SIG-M5 (cell line): ENCODE results near the gene IPO13.
A peak's percentile ranks its signal among the peaks of the same experiment; 100 is the strongest.

Experiments
- DNase-seq: peaks from one replicate; lab custom pipeline; 2025; lab: John Stamatoyannopoulos, UW

Gene IPO13, protein sequence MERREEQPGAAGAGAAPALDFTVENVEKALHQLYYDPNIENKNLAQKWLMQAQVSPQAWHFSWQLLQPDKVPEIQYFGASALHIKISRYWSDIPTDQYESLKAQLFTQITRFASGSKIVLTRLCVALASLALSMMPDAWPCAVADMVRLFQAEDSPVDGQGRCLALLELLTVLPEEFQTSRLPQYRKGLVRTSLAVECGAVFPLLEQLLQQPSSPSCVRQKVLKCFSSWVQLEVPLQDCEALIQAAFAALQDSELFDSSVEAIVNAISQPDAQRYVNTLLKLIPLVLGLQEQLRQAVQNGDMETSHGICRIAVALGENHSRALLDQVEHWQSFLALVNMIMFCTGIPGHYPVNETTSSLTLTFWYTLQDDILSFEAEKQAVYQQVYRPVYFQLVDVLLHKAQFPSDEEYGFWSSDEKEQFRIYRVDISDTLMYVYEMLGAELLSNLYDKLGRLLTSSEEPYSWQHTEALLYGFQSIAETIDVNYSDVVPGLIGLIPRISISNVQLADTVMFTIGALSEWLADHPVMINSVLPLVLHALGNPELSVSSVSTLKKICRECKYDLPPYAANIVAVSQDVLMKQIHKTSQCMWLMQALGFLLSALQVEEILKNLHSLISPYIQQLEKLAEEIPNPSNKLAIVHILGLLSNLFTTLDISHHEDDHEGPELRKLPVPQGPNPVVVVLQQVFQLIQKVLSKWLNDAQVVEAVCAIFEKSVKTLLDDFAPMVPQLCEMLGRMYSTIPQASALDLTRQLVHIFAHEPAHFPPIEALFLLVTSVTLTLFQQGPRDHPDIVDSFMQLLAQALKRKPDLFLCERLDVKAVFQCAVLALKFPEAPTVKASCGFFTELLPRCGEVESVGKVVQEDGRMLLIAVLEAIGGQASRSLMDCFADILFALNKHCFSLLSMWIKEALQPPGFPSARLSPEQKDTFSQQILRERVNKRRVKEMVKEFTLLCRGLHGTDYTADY

DNA sequence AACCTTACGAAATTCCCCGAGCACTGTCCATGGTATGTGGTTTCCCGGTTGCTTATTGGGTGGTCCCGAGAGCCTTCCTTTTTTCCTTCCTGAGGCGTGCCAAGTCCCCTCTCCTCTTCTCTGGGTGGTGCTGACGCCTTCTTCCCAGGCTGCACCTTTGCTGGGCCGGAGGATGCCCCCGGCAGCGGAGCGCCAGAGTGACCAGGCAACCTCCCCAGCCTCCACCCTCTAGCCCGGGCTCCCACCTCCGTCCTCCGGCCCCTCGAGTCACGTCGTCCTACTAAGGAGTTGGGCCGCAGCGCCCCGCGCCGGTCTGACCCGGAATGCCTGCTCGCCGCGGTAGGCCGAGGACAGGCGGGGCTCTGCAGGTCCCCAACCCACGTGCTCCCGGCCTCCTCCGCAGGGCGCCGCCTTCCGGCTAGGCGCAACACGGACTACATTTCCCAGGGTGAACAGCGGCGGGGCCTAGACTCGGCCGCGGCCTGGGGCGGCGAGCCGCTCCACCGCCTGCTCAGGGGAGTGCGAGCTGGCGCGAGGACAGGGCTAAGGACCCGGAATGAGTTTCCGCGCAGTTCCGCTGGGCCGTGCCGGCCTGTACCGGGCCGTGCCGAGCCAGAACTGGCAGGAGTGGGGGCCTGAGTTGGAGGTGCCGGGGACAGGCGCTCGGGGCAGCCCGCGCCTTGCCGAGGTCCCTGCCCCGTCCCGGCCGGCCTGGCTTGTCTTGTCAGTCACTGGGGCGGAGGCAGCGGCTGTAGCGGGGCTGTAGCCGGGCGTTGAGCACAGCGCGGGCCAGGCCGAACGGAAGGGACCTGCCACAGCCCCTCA lies at the start of gene IPO13:
IPO13 (plus strand) TSS at position 715 of the 825 bp plus-strand sequence. CDS start 651 bp downstream, outside the sequence.
- peak; percentile 79 for DNase-seq

DNA sequence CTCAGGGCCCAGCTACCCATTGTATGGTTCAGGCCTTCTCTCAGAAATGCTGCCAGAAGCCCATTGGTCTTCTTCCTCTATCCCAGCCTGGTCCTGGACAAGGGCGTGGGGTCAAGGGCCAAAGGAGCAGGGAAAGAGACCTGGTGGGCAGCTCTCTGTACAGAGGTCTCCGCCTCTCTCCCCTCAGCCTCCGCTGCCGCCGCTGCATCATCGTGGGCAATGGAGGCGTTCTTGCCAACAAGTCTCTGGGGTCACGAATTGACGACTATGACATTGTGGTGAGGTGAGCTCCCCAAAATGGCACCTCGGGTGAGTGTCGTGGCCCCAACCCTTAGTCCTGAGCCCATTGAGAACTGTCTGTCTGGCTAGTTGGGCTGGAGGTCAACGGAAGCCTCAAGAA lies 47.8 kb upstream of the IPO13 start:
- DNase-seq, result no peak

DNA sequence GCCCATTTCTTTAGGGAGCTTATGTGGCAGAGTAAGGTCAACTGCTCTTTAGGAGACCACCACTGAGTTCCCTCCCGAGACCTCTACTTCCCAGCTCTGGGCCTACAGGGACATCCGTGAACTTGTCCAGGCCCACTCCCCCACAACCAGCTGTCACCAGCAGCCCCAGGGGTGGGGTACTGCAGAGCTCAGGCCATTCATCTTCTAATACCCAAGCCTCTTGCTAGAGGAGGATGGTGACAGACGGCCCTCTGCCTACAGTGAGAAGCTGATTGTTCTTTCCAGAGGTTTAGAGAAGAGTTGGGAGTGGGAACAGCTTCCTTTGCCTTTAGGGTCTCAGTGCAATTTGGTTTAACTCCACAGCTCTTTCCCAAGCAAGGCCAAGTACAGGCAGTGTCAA lies 46.4 kb upstream of the IPO13 start:
- no peak for DNase-seq

DNA sequence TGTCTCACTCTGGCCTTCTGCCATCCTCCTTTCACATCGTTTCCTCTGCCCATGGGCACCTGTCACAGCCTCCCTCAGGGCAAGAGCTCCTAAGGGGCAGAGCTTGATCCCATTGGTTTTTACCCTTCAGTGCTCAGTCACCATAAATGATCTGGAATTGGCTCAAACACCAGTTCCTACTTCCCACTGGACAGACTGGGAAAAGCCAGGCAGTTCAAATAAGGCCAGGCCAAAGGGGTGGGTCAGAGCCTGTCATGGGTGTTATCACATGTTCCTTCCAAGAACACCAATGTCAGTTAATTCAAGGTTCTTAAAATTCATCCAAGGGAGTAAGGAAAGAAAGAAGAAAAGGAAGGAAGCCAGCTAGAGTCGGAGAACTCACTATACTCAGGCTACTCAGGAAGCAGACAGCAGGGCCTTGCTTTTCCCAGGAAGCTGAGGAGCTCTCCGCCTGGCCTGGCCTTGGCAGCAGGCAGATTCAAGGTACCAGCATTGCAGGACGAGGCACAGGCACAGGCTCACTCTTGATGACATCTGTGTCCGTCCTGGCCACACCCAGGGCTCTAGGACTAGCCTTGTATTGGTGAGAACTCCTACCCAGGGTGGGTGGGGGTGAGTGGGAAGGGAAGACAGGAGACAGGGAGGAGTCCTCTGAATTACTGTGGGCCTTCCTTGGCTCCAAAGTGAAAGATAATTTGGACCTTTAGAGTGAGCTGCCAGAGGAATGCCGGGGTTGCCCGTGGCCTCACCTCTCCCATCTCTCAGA lies 45.4 kb upstream of the IPO13 start:
- DNase-seq, result no peak

DNA sequence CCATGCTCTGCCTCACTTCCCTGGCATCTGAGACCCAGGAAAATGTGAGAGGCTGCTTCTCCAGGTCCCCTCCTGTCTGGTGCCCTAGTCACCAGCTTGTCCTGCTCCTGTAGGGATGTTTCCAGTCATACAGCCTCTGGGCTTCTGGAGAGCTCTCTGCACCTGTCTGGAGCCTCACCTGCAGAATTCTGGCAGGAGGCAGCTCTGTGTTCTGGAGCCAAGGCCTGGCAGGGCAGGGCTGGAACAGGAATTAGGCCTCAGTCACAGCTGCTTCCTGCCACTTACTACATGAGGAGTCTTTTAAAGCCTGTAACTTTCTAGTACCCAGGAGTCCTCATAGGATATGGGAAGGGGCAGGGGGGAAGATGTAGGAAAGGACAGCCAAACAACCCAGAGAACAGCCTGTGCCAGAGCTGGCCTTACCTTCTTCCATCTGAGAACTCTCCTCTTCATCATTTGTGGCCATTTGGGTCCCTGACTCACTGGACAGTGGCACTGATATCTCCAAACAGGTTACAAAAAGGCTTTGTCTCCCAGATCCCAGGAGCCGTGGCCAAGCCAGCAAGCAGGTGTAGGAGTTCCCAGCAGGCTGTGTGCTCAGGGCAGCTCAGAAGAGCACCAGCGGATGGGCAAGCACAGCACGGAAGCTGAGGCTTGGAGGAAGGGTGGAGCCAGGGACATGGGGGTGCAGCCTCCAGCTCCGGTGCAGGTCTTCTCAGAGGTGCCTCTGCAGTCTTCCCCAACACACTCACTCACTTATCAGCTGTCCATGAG lies 44.5 kb upstream of the IPO13 start:
- DNase-seq, result no peak

DNA sequence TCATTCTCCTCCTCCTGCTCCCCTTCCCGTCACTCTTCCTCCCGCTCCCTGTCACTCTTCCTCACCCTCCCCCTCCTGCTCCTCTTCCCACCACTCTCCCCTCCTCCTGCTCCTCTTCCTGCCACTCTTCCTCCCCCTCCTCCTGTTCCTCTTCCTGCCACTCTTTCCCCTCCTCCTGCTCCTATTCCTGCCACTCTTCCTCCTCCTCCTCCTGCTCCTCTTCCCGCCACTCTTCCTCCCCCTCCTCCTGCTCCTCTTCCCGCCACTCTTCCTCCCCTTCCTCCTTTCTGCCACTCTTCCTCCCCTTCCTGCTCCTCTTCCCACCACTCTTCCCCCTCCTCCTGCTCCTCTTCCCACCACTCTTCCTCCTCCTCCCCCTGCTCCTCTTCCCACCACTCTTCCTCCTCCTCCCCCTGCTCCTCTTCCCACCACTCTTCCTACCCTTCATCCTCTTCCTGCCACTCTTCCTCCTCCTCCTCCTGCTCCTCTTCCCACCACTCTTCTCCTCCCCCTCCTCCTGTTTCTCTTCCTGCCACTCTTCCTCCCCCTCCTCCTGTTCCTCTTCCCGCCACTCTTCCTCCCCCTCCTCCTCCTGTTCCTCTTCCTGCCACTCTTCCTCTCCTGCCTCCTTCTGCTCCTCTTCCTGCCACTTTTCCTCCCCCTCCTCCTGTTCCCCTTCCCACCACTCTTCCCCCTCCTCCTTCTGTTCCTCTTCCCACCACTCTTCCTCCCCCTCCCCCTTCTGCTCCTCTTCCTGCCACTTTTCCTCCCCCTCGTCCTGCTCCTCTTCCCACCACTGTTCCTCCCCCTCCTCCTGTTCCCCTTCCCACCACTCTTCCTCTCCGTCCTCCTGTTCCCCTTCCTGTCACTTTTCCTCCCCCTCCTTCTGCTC lies 41.8 kb upstream of the IPO13 start:
- DNase-seq, result no peak

DNA sequence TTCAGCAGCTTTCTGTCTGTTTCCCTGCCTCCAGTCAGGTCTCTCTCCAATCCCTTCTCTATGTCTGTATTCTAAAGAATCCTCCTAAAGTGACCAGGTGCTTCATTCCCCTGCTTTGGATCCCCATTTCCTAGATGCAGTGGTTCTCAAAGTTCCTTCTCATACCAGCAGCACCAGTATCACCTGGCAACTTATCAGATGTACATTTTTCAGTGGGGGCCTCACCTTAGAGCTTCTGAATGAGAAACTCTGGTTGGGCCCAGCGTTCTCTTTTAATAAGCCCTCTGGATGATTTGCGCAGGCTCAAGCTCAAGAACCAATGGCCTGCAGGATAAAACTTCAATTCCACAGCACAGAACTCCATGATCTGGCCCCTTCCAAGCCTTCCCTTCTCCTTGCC lies 38.5 kb upstream of the IPO13 start:
- no peak for DNase-seq

DNA sequence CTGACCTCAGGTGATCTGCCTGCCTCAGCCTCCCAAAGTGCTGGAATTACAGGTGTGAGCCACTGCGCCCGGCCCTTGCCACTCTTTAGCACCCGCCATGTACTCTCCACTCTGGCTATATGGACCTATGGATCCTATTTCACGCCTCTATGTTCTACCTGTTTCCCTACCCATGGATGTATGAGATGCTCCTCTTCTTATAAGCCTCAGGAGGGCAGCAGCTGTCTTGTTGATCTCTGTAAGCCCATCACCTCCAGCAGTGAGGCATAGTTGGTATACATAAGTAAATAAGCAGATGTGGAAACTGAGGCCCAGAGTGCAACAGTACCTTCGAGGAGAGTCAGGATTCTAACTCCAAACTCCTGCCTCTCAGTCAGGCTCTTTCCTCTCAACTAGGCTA lies 37.9 kb upstream of the IPO13 start:
- no peak for DNase-seq

DNA sequence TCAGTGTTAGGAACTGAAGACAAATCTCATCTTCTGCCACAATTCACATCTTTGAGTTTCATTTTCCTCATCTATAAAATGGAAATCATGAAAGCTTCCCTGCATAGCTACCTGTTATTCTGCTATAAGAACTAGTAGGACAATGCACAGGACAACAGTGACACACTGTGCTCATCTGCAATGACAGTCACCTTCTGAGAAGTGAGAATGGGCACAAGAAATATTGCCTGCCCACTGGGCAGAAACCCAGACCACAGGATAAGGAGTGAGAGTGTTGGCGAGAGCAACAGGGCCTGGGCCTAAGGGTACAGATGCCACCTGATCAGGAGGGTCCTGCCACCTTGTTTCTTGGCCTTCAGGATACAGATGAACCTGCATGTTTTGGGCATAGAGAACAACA lies 36.4 kb upstream of the IPO13 start:
- DNase-seq, result no peak

DNA sequence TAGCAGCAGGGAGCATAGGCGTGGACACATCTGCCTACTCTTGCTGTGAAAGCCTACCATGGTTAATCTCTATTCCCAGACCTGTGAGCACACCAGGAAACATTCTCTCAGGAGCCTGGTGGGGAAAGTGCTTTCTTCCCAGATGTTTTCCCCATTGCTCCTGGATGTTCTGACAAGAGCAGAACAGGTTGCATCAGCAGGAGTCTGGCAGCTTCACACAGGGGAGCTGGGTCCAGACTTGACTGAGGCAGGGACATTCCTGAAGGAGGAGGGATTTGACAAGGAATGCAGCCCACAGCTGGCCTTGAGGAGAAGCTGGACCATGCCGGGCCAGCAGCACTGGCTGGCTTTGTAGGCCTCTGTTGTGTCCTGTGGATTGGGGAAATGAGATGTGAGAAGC lies 34.1 kb upstream of the IPO13 start:
- no peak for DNase-seq

DNA sequence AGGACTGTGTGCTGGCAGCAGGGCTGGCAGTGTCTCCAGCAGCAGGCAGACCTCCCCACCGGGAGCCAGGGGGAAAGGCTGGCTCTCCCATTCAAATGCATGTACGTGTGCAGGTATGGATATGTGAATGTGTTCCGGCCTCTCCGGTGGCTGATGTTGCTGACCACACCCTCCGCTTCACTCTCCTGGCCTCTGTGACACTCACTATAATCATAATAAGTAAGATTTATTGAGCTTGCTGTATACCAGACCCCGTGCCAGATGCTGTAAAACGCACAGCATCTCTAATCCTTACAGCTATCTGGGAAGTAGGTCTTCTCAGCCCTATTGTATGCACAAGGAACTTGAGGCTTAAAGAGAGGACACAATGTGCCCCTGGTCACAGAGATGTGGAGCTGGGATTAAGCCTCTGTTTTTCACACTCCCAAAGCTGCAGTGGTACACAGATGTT lies 33.7 kb upstream of the IPO13 start:
- DNase-seq, result no peak

DNA sequence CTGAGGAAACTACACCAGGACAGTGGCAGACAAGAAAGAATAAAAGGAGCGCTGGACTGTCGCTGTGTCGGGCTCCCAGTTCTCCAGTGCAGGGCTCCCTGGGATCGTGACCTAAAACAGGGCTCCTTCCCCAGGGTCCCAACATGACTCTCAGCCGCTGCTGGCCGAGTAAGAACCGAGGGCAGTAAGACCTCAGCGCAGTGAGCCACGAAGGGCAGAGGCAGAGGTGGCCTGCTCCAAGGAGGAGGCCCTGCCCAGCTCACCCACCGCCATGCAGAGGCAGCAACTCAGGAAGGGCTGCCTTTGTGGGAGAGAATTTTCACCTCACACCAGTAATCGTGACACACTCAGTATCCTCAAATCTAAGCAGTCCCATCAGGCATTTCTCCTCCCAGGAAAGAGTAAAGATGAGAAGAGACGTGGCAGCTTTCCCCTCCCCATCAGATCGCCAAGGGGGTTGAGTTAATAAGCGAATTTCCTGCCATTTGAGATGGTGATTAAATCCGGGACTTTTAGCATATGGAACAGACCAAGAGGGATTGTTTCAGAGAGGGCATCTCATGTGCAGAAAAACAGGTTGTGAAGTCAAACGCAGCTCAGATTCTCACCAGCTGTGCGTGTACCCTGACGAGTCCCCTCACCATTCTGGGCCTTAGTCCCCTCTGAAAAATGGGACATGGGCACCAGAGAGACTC lies 32.9 kb upstream of the IPO13 start:
- DNase-seq, result no peak

DNA sequence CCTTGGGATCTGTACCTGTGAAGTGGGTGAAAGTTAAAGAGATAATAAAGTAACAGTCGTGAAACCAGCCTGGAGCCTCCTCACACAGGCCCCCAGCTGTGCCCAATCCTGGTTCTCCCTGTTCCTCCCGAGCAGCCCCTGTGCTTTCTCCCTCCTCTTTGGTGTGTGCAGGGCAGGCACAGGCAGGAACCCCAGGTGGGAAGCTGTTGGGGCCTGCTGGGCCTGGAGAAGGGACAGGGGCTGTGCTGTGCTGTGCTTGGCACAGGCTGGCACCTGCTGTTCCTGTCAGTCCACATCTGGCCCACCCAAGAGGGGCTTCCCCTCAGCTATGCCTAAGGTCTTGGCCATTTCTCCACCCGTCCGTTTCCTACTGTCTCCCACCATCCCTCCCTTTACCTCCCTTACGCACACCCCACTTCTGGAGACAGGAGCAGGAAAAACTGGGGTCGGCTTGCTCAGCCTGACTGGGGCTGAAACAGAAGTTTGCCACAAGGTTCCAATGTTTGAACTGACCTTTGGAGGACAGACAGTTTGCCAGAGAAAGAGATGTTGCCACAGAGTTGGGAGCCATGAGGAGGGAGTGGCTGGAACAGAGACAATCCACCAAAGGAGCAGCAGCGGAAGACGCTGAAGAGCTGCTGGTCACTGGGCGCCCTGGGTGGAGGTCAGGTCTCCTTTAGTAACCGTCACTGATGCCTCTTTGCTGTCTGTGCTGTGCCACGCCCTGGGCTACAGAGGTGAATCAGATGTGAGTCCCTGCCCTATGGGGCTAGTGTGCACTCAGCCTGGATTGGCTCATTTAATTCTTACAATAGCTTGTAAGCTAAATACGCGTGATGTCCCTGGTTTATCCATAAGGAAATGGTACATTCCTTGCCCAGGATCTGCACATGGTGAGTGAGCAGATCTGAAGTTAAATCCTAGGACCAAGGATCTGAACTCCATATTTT lies 31.9 kb upstream of the IPO13 start:
- no peak for DNase-seq

DNA sequence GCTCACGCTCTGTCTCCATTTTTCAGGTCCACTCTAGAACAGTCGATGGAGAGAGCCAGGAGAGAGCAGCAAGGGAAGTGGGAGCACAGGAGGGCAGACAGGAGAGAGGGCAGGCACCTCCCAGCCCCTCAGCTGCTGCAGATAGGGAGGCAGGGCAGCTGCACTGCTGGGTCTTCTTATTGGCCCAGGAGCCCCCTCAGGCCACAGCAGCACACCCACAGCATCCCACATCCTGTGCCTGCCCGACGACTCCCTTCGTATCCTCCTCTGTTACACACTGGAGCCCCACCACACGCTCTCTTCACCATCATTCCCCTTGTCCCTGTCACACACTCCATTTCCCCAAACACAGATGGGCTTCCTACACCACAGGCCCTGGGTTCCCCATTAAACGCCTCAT lies 26.8 kb upstream of the IPO13 start:
- DNase-seq, result no peak

DNA sequence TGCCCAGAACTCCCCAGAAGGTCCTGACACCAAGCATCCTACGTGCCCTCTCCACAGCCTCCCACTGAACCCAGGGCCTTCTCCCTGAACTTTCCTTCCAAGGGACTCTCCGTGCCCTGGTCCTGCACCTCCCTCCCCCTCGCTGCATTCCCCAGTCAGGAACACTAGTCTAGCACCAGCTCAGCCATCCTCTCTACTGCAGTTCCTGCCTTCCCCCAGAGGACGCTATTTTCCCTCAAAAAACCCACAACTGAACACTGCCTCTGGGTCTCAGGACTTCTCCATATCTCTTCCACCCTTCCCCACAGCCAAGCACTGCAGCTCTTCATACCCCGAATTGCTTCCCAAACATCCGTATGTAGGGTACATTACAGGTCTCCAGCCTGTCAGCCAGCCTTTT lies 25.7 kb upstream of the IPO13 start:
- no peak for DNase-seq

DNA sequence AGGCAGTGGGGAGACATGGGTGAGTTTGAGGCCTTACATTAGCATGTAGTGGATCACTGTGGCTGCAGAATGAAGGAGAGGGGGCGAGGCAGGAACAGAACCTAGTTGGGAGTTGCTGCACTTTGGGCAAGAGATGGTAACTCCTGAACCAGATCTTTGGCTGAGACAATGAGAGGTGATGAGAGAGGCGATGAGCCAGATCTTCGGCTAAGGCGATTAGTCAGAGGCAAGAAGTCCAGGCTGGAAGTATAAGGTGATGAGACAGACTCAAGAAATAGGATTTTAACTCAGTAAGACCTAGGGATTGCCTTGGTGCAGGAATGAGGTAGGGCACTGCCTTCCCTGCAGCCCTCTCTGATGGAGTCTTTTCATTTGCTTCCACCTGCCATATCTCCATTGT lies 22.2 kb upstream of the IPO13 start:
- DNase-seq, result no peak

DNA sequence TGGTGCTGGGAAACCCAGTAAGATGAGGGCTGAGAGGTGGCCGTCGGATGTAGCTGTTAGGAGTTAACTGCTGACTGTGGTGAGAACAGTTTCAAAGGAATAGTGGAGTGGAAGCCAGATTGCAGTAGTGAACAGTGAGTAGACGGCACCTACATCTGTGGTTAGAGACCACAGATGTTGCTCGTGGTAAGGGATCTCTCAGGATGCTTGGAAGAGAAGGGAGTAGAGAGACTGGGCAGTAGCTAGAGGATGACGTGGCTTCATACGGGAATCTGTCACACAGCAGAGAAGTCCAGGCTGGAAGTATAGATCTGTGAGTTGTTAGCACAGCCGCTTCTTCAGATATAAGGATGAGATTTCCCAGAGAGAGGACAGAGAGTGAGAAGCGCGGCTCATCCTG lies 20.9 kb upstream of the IPO13 start:
- no peak for DNase-seq
